Progenitor cell of endocrine pancreas (in vitro differentiated cells): ENCODE data around the gene EFCAB5. TPM values are rescaled to one million over a fixed set of nuclear protein-coding genes. Genes with fewer than 3 reads are reported as not detected.
"Not testable (repeated sequence)": the region's sequence is repeated elsewhere in the genome, so short reads cannot be mapped to it uniquely, and the experiment has no call there.

Experiments used
- DNase-seq: peaks from one replicate; pipeline ENCODE4 v3.0.0; 2021; ENCODE audit warnings: low spot score; ENCODE audit not compliant: unreplicated experiment
- H3K27ac Mint-ChIP-seq: 2 replicates; pipeline ENCODE4 v1.8.0; 2021; ENCODE audit warnings: mild to moderate bottlenecking, moderate library complexity, mixed read lengths
- H3K27me3 Mint-ChIP-seq: 2 replicates; pipeline ENCODE4 v1.8.0; 2021; ENCODE audit warnings: mixed read lengths
- H3K36me3 Mint-ChIP-seq: 2 replicates; pipeline ENCODE4 v1.8.0; 2022; ENCODE audit warnings: mixed read lengths; ENCODE audit not compliant: insufficient read depth
- H3K4me1 Mint-ChIP-seq: 2 replicates; pipeline ENCODE4 v1.8.0; 2021; ENCODE audit warnings: low read depth, mixed read lengths
- H3K4me3 Mint-ChIP-seq: 2 replicates; pipeline ENCODE4 v1.8.0; 2021; ENCODE audit warnings: low read depth, mild to moderate bottlenecking, moderate library complexity, mixed read lengths
- H3K9me3 Mint-ChIP-seq: 2 replicates; pipeline ENCODE4 v1.8.0; 2021; ENCODE audit warnings: low read depth, mixed read lengths
- total RNA-seq: library from RNA; stranded (reverse); gene quantifications from 2 replicates; pipeline ENCODE4 v1.2.1, GENCODE V29; 2021
- TF ChIP-seq, protein P1 (sequence below): fragments of 200-600 bp; sonication (generic); IDR thresholded peaks from one replicate; pipeline ENCODE4 v1.5.0; 2021; ENCODE audit warnings: antibody characterized with exemption, mild to moderate bottlenecking; ENCODE audit not compliant: unreplicated experiment

EFCAB5 gene
- total RNA-seq, 1 donor from 2014 or later = not detected

DNA sequence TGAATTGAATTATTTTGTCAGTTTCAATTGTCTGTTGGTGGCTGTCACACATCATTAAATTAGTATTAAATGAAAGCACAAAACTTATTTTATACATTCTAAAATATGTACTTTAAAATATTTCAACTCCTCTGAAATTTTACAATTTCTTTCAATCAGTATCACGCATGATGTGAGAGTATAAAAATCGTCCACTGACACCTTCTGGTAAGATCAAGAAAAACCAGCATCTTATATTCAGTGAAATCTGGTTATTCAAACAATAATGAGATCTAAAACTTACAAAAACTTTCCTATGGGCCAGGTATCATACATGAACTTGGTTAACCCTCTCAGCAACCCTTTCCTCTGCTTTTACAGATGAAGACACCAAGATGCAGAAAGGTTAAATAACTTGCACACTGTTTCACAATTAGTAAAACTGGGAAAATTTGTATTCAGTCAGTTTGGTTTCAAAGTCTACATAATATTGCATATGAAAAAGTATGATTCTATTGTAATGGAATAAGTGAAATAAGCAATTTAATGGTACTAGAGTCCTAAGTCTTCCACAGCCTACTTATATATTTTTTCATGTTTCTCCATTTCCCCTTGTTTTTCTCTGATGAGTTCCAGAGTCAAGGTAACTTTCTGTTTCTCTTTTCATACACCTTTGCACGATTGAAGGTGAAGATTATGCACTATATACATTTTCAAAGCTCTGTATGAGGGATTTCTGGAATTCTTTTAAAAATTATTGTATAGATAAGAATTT, 58.7 kb downstream of the EFCAB5 start:
- peaks cover 6% of the 10 kb centered on the region for H3K4me1 Mint-ChIP-seq
- peaks cover 8% of the 10 kb centered on the region for H3K9me3 Mint-ChIP-seq
- H3K27me3 Mint-ChIP-seq = no peaks in the 10 kb centered on the region
- no peaks in the 10 kb centered on the region for H3K36me3 Mint-ChIP-seq
- no peak for DNase-seq
- no peak overlapping the region for H3K27ac Mint-ChIP-seq
- TF ChIP-seq, protein P1, sequence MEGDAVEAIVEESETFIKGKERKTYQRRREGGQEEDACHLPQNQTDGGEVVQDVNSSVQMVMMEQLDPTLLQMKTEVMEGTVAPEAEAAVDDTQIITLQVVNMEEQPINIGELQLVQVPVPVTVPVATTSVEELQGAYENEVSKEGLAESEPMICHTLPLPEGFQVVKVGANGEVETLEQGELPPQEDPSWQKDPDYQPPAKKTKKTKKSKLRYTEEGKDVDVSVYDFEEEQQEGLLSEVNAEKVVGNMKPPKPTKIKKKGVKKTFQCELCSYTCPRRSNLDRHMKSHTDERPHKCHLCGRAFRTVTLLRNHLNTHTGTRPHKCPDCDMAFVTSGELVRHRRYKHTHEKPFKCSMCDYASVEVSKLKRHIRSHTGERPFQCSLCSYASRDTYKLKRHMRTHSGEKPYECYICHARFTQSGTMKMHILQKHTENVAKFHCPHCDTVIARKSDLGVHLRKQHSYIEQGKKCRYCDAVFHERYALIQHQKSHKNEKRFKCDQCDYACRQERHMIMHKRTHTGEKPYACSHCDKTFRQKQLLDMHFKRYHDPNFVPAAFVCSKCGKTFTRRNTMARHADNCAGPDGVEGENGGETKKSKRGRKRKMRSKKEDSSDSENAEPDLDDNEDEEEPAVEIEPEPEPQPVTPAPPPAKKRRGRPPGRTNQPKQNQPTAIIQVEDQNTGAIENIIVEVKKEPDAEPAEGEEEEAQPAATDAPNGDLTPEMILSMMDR = no peak
- no peak overlapping the region for H3K4me3 Mint-ChIP-seq

DNA sequence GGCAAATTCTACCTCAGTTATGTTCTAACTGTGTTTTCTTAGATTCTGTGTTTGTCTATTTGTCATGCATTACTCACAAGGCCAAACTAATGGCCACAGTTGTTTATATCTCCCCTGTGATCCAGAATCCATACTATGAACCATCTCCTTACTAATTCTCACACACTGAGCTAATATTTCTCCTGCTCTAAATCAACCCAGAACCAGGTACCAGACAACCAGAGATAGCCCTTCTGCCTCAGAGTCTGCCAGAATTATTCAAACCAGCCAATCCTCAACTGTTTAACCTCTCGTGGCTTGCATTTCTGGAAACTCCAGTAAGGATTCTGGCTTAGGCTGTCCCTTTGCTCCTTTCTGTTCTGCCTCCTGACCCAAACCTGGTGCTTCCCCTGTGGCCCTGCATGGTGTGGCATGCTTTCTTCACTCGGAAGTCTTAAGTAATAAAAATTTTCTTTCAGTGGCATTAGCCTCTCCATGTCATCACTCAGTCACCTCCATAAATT, 59.4 kb downstream of the EFCAB5 start:
- Mint-ChIP-seq H3K27ac (no peak overlapping the region), H3K9me3 (peaks cover 8% of the 10 kb centered on the region), H3K4me3 (no peak overlapping the region), H3K36me3 (peaks cover 1% of the 10 kb centered on the region), H3K27me3 (no peaks in the 10 kb centered on the region), H3K4me1 (peaks cover 10% of the 10 kb centered on the region)
- TF ChIP-seq, protein P1 = no peak
- DNase-seq = no peak

DNA sequence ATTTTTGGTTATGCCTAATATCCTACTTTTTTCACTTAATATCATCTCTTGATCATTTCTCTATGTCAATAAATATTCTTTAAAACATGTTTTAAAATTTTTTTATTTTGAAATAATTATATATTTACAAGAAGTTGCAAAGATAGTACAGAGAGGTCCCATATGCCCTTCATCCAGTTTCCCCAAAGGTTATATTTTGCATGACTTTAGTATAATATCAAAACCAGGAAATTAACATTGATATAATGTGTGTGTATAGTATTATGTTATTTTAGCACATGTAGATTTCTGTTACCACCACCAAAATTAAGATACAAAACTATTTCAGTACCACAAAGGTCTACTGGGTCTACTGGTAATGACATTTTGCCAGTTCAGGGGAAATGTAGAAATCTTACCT, 60.7 kb downstream of the EFCAB5 start:
- TF ChIP-seq, protein P1 = no peak
- peaks cover 8% of the 10 kb centered on the region for H3K9me3 Mint-ChIP-seq
- no peak for DNase-seq
- H3K36me3 Mint-ChIP-seq = peaks cover 1% of the 10 kb centered on the region
- no peak overlapping the region for H3K27ac Mint-ChIP-seq
- no peak overlapping the region for H3K4me3 Mint-ChIP-seq
- no peaks in the 10 kb centered on the region for H3K27me3 Mint-ChIP-seq
- H3K4me1 Mint-ChIP-seq = peaks cover 16% of the 10 kb centered on the region

DNA sequence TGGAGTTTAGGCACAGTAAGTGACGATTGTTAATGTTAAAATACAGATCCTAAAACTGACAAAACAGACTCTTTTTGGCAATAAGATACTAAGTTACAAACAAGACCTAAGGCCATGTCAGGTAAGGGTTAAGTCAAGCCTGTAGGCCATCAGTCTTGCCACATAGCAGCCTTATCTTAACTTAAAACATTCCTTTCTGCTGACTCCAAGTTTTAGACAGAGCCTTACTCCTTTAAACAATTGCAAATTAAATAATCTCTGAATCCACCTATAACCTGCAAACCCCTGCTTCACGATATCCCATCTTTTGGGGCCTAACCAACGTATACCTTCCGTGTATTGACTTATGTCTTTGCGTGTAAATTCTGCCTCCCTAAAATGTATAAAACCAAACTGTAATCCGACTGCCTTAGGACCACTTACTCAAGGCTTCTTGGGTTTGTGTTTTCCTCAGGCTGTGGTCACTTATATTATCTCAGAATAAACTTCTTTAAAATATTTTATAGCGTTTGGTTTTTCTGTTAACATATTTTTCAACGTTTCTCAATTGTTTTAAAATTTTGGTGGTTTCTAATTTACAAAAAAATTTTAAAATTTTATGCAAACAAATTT, 64.4 kb downstream of the EFCAB5 start:
- no peak overlapping the region for H3K4me3 Mint-ChIP-seq
- no peak for DNase-seq
- TF ChIP-seq, protein P1 = no peak
- peaks cover 1% of the 10 kb centered on the region for H3K36me3 Mint-ChIP-seq
- peak overlapping the region; percentile 92 for H3K27ac Mint-ChIP-seq
- H3K4me1 Mint-ChIP-seq = peaks cover 15% of the 10 kb centered on the region
- H3K27me3 Mint-ChIP-seq = no peaks in the 10 kb centered on the region
- peaks cover 12% of the 10 kb centered on the region for H3K9me3 Mint-ChIP-seq

DNA sequence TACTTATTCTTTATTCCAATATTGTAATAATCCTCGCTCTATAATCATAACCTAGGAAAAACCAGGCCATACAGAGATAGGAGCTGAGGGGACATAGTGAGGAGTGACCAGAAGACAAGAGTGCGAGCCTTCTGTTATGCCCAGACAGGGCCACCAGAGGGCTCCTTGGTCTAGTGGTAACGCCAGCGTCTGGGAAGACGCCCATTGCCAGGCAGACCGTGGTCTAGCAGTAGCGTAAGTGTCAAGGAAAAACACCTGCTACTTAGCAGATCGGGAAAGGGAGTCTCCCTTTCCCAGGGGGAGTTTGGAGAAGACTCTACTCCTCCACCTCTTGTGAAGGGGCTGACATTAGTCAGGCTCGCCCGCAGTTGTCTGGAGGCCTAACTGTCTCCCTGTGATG, 70.5 kb downstream of the EFCAB5 start:
- not testable (repeated sequence) for H3K36me3 Mint-ChIP-seq, H3K27ac Mint-ChIP-seq, H3K4me1 Mint-ChIP-seq, H3K4me3 Mint-ChIP-seq, H3K27me3 Mint-ChIP-seq, DNase-seq
- H3K9me3 Mint-ChIP-seq = peaks cover 23% of the 10 kb centered on the region
- TF ChIP-seq, protein P1 = peak; percentile 8
